ENCODE data around the gene OR1M1.
A peak's percentile ranks its signal among the peaks of the same experiment; 100 is the strongest.
"Not testable (repeated sequence)": the region's sequence is repeated elsewhere in the genome, so short reads cannot be mapped to it uniquely, and the experiment has no call there.

The OR1M1 gene, protein sequence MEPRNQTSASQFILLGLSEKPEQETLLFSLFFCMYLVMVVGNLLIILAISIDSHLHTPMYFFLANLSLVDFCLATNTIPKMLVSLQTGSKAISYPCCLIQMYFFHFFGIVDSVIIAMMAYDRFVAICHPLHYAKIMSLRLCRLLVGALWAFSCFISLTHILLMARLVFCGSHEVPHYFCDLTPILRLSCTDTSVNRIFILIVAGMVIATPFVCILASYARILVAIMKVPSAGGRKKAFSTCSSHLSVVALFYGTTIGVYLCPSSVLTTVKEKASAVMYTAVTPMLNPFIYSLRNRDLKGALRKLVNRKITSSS

DNA sequence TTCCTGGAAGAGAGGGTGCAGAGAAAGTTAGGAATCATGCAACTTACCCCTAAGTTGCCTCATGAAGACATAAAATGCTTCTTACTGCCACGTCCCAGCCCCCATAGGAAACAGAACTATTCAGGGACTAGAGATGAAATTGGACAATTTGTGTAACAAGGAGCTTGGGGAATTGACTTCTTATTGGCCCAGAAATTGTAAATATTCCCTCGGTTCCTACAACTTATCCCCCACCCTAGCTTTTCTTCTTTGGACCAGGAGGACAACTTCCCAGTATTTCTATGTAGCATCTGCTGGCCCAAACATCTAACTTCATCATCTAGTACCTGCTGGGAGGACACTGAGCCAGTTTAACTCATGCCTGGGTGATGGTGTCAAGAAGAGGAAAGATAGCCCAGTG lies at the start of gene OR1M1:
OR1M1 (plus strand) TSS at position 301 of the 400 bp plus-strand sequence. CDS start 6,184 bp downstream, outside the sequence.
- no peak within 1 kb of the TSS for H3K27ac ChIP-seq
- no peak within 1 kb of the TSS for H3K4me3 ChIP-seq
- no peaks in the 10 kb centered on the region; a peak in 1 of 22 replicates for H4K20me1 ChIP-seq
- no peak within 1 kb of the TSS for H3K9ac ChIP-seq
- H3K9me3 ChIP-seq (replicated peaks in 1 of 11): no peaks in the 10 kb centered on the region
- no peak within 1 kb of the TSS for H3K4me2 ChIP-seq
- TF ChIP-seq Cebpa-rat (IDR thresholded peaks at IDR 0.05): no peak
- no peaks in the 10 kb centered on the region for H3K27me3 ChIP-seq
- no peaks in the 10 kb centered on the region for H3K4me1 ChIP-seq
- no peaks in the 10 kb centered on the region for H3K36me3 ChIP-seq

DNA sequence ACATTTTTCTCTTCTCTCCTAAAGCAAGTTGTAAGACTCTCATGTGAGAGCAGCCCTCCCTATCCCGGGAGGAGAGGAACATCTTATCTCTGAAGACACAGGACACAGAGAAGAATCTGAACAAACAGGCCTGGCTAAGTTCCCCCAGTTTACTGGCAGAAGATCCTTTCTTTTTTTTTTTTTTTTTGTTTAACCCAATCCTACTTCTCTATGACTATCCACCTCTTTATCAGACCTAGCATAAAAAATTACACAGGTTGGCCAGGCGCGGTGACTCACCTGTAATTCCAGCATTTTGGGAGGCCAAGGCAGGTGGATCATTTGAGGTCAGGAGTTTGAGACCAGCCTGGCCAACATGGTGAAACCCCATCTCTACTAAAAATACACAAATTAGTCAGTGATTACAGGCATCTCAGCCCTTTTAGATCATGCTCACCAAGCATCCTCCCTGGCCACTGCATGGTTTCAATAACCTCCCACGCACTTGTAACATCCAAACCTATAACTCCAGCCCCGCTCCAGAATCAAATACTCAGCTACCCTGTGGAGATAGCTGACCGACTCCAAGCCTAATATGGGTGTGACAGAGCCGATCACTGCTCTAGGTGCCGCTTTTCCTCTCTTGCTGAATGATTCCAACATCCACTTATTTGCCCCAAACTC lies 49.3 kb upstream of the OR1M1 start:
- no peak overlapping the region for H3K9ac ChIP-seq
- H3K27me3 ChIP-seq: no peaks in the 10 kb centered on the region
- no peaks in the 10 kb centered on the region for H3K9me3 ChIP-seq (replicated peaks in 1 of 11)
- no peaks in the 10 kb centered on the region for H4K20me1 ChIP-seq
- H3K4me2 ChIP-seq: no peak overlapping the region
- no peak overlapping the region for H3K4me3 ChIP-seq
- no peak for TF ChIP-seq Cebpa-rat (IDR thresholded peaks at IDR 0.05)
- H3K4me1 ChIP-seq: peaks cover 0 to 11% (median 0%) of the 10 kb centered on the region in 10 experiments; a peak in 2 of 20 replicates
- H3K27ac ChIP-seq: no peak overlapping the region
- no peaks in the 10 kb centered on the region for H3K36me3 ChIP-seq

DNA sequence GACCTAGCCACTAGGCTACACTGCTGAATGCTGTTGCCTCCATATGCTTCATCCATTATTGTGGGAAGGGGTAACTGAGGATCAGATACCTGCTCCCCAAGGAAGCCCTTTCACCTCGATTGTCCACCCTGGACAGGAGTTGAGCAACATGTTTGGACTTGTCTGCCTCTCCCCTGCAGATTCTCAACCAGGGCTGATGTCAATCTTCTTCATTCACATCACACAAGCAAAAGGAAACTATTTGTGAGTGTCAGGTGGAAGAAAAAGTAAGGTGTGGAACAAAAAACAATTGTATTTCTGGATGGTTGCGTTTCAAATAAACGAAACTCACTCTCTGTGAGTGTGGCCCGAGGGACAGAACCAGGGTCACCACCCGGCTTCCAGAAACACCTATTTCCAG lies 47.1 kb upstream of the OR1M1 start:
- H3K9me3 ChIP-seq (replicated peaks in 1 of 11): no peaks in the 10 kb centered on the region
- no peak overlapping the region for H3K4me3 ChIP-seq
- 0 out of 22 replicates have a peak overlapping the region, but pooled peaks of 1 of the 11 experiments have one; percentile 6 for H3K4me2 ChIP-seq
- TF ChIP-seq Cebpa-rat (IDR thresholded peaks at IDR 0.05): no peak
- H3K9ac ChIP-seq: no peak overlapping the region
- no peaks in the 10 kb centered on the region for H3K27me3 ChIP-seq
- no peaks in the 10 kb centered on the region for H4K20me1 ChIP-seq
- H3K4me1 ChIP-seq: peaks cover 0 to 7% (median 0%) of the 10 kb centered on the region in 10 experiments; a peak in 2 of 20 replicates
- H3K36me3 ChIP-seq: no peaks in the 10 kb centered on the region
- H3K27ac ChIP-seq: no peak overlapping the region

DNA sequence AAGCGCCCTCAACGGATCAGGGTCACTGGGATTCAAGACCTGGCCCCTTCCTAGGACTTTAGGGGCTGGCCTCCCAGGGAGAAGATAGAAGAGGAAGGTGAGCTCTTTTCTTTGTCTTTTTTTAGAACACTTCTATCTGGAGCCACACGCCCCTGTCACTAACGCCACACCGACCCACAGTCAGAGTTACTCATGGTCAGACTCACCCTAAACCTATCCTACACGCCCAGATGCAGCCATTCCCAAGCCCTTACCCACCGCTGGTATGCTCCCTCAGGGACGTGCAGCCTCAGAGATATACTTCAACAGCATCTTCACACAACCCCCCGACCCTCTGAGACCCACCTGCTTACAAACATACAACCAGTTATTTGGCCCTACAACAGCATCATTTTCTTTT lies 46.7 kb upstream of the OR1M1 start:
- no peak overlapping the region for H3K4me3 ChIP-seq
- TF ChIP-seq Cebpa-rat (IDR thresholded peaks at IDR 0.05): no peak
- no peaks in the 10 kb centered on the region for H3K9me3 ChIP-seq (replicated peaks in 1 of 11)
- H3K27me3 ChIP-seq: no peaks in the 10 kb centered on the region
- peaks cover 0 to 3% (median 0%) of the 10 kb centered on the region in 10 experiments; a peak in 1 of 20 replicates for H3K4me1 ChIP-seq
- 0 out of 22 replicates have a peak overlapping the region, but pooled peaks of 1 of the 11 experiments have one; percentile 6 for H3K4me2 ChIP-seq
- no peaks in the 10 kb centered on the region for H4K20me1 ChIP-seq
- H3K9ac ChIP-seq: no peak overlapping the region
- no peaks in the 10 kb centered on the region for H3K36me3 ChIP-seq
- no peak overlapping the region for H3K27ac ChIP-seq

DNA sequence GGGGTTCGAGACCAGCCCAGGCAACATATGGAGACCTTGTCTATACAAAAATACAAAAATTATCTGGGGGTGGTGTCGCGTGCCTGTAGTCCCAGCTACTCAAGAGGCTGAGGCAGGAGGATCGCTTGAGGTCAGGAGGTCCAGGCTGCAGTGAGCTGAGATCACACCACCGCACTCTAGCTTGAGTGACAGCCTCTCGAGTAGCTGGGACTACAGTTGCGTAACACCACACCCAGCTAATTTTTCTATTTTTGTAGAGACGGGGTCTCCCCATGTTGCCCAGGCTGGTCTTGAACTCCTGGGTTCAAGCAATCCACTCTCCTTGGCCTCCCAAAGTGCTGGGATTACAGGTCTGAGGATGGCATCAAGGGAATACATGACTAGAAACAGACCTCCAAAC lies 45.8 kb upstream of the OR1M1 start:
- Histone ChIP-seq H4K20me1 (no peaks in the 10 kb centered on the region), H3K27me3 (no peaks in the 10 kb centered on the region), H3K9ac (no peak overlapping the region), H3K4me3 (no peak overlapping the region), H3K4me2 (no peak overlapping the region), H3K4me1 (peaks cover 0 to 4% (median 0%) of the 10 kb centered on the region in 10 experiments; a peak in 3 of 20 replicates), H3K9me3 (replicated peaks in 1 of 11) (no peaks in the 10 kb centered on the region), H3K27ac (no peak overlapping the region), H3K36me3 (no peaks in the 10 kb centered on the region)
- TF ChIP-seq Cebpa-rat (IDR thresholded peaks at IDR 0.05): peak in 5 of 11 experiments; percentile 20 to 76 (median 31); a peak in 6 of 22 replicates

DNA sequence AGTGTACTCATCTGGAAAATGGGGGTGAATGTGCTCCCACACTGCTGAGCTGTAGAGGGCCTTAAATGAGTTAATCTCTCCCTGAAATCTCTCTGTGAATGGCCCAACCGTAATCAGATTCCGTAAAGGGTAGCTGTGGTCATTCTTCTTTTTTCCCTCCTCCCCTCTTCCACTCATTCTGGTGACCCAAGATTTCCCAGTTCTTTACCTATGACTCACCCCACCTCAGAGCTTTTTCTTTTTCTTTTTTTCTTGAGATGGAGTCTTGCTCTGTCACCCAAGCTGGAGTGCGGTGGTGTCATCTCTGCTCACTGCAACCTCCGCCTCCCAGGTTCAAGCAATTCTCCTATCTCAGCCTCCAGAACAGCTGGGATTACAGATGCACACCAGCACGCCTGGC lies 43.3 kb upstream of the OR1M1 start:
- no peaks in the 10 kb centered on the region for H3K36me3 ChIP-seq
- no peak overlapping the region for H3K9ac ChIP-seq
- H3K27me3 ChIP-seq: no peaks in the 10 kb centered on the region
- TF ChIP-seq Cebpa-rat (IDR thresholded peaks at IDR 0.05): no peak
- no peaks in the 10 kb centered on the region for H3K9me3 ChIP-seq (replicated peaks in 1 of 11)
- no peak overlapping the region for H3K4me2 ChIP-seq
- H3K4me1 ChIP-seq: peaks cover 0 to 12% (median 6%) of the 10 kb centered on the region in 10 experiments; a peak in 6 of 20 replicates
- H4K20me1 ChIP-seq: no peaks in the 10 kb centered on the region
- no peak overlapping the region for H3K4me3 ChIP-seq
- H3K27ac ChIP-seq: no peak overlapping the region

DNA sequence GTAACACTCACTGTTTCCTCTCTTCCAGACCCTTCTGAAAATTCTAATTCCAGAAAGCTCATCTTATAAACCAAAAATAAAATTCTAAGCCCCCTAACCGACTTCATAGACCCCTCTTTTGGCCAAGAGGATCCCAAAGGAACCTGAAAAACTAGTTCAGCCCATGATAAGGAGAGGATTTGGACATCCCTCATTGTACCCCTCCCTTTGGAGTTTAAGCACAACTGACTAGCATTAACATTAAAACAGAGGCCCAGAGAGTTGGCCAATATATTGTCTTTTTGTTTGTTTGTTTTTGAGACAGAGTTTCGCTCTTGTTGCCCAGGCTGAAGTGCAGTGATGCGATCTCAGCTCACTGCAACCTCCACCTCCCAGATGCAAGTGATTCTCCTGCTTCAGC lies 42.4 kb upstream of the OR1M1 start:
- Histone ChIP-seq H3K9me3 (replicated peaks in 1 of 11) (no peaks in the 10 kb centered on the region), H3K27ac (no peak overlapping the region), H4K20me1 (no peaks in the 10 kb centered on the region), H3K4me1 (peaks cover 0 to 12% (median 6%) of the 10 kb centered on the region in 10 experiments; a peak in 6 of 20 replicates), H3K4me2 (no peak overlapping the region), H3K4me3 (no peak overlapping the region), H3K36me3 (no peaks in the 10 kb centered on the region), H3K9ac (no peak overlapping the region), H3K27me3 (no peaks in the 10 kb centered on the region)
- TF ChIP-seq Cebpa-rat (IDR thresholded peaks at IDR 0.05): no peak

DNA sequence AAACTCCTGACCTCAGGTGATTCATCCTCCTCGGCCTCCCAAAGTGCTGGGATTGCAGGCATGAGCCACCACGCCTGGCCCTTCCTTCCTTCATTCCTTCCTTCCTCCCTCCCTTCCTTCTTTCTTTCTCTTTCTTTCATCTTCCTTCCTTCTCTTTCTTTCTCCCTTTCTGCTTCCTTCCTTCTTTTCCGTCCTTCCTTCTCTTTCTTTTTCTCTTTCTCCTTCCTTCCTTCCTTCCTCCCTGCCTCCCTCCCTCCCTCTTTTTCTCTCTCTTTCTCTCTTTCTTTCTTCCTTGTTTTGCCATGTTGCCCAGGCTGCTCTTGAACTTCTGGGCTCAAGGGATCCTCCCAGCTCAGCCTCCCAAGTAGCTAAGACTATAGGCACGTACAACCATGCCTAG lies 40.2 kb upstream of the OR1M1 start:
- H3K9me3 ChIP-seq (replicated peaks in 1 of 11): no peaks in the 10 kb centered on the region
- H3K27me3 ChIP-seq: no peaks in the 10 kb centered on the region
- no peak for TF ChIP-seq Cebpa-rat (IDR thresholded peaks at IDR 0.05)
- H3K4me3 ChIP-seq: no peak overlapping the region
- H3K4me1 ChIP-seq: peaks cover 0 to 12% (median 6%) of the 10 kb centered on the region in 10 experiments; a peak in 6 of 20 replicates
- no peaks in the 10 kb centered on the region for H3K36me3 ChIP-seq
- peak overlapping the region in 5 of 11 experiments; percentile 5 to 33 (median 15); a peak in 5 of 22 replicates for H3K4me2 ChIP-seq
- no peak overlapping the region for H3K27ac ChIP-seq
- no peaks in the 10 kb centered on the region for H4K20me1 ChIP-seq
- no peak overlapping the region for H3K9ac ChIP-seq

DNA sequence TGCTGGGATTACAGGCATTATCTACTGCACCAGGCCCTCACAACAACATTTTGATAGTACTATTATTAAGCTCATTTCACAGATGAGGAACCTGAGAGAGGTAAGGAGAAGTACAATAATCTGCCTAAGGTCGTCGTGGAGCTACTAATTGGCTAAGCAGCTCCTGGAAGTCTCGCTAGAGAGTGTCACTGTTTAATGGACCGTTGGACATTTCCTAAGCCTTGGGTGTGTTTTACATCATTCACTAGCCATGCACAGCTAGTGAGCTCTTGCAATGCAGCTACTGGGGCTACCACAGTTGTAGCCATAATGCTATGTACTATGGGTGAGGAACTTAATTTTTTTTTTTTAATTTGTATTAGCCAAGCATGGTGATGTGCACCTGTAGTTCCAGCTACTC lies 34.0 kb upstream of the OR1M1 start:
- no peak overlapping the region for H3K4me3 ChIP-seq
- H3K4me1 ChIP-seq: peaks cover 12 to 28% (median 22%) of the 10 kb centered on the region in 10 experiments; a peak in 19 of 20 replicates
- H3K27me3 ChIP-seq: no peaks in the 10 kb centered on the region
- H3K27ac ChIP-seq: no peak overlapping the region
- no peaks in the 10 kb centered on the region for H3K36me3 ChIP-seq
- H3K9ac ChIP-seq: no peak overlapping the region
- no peaks in the 10 kb centered on the region for H4K20me1 ChIP-seq
- peaks cover 0 to 8% (median 0%) of the 10 kb centered on the region in 11 experiments; a peak in 1 of 22 replicates for H3K9me3 ChIP-seq (replicated peaks in 1 of 11)
- H3K4me2 ChIP-seq: no peak overlapping the region
- no peak for TF ChIP-seq Cebpa-rat (IDR thresholded peaks at IDR 0.05)

DNA sequence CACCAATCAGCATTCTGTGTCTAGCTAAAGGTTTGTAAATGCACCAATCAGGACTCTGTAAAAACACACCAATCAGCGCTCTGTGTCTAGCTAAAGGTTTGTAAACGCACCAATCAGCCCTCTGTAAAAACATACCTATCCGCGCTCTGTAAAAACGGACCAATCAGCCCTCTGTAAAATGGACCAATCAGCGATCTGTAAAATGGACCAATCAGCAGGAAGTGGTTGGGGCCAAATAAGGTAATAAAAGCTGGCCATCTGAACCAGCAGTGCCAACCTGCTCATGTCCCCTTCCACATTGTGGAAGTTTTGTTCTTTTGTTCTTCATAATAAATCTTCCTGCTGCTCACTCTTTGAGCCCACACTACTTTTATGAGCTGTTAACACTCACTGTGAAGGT lies 33.2 kb upstream of the OR1M1 start:
- peaks cover 12 to 34% (median 24%) of the 10 kb centered on the region in 10 experiments; a peak in 19 of 20 replicates for H3K4me1 ChIP-seq
- not testable (repeated sequence) for H3K27ac ChIP-seq; H3K4me2 ChIP-seq; H4K20me1 ChIP-seq; H3K9me3 ChIP-seq (replicated peaks in 1 of 11); H3K27me3 ChIP-seq; H3K36me3 ChIP-seq; H3K4me3 ChIP-seq; H3K9ac ChIP-seq

Data from BLaER1 treated with 17β-estradiol and CSF1 and Interleukin-3, amounts not matched to agents 10 nM and 100 nM (cell line).